Measurements from ENCODE around the gene KIF1B.

DNA sequence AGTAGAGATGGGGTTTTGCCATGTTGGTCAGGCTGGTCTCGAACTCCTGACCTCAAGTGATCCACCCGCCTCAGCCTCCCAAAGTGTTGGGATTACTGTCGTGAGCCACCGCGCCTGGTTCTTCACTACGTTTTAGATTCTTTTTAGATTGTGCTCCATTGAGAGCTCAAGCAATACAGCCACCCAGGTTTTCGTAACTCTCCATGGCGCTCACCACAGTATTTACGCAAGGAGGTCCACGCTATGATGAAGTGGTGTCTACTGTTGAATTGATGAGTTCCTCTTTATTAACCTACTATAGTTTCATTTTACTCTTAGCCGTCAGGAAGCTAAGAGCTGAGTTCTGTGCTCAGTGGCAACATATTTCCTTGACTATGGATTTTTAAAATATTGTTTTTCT lies 1.8 kb upstream of the KIF1B start:
- TF ChIP-seq POLR2AphosphoS5 (IDR thresholded peaks at IDR 0.05; ENCODE audit: borderline replicate concordance, low read depth, low read length): no peak
- no peak for TF ChIP-seq EZH2 (IDR thresholded peaks at IDR 0.05)
- TF ChIP-seq FOXP2 (optimal IDR thresholded peaks at IDR 0.05; ENCODE audit: control extremely low read depth, extremely low read length, insufficient read depth): no peak
